H1 (cell line): ENCODE measurements around the gene CASQ2.

Source experiments
- CEBPB ChIP-seq: IDR thresholded peaks from 2 replicates; pipeline ENCODE4 v1.6.1; 2012; ENCODE audit warnings: low read depth, low read length
- CHD2 ChIP-seq: IDR thresholded peaks from 2 replicates; pipeline ENCODE4 v1.6.1; 2012; ENCODE audit warnings: low read length, improper control_type of control experiment
- EZH2 ChIP-seq: fragments of 200-600 bp; sonication (generic); IDR thresholded peaks from 2 replicates; pipeline ENCODE4 v1.7.1; 2012; ENCODE audit warnings: low read depth, mild to moderate bottlenecking, moderate library complexity, low read length, inconsistent platforms; ENCODE audit not compliant: severe bottlenecking
- KDM1A ChIP-seq: fragments of 200-600, 300-600 bp; sonication (generic); IDR thresholded peaks from 2 replicates; pipeline ENCODE4 v1.7.1; 2016; ENCODE audit warnings: mild to moderate bottlenecking, low read length, borderline replicate concordance
- NRF1 ChIP-seq: IDR thresholded peaks from 2 replicates; pipeline ENCODE4 v1.6.1; 2011; ENCODE audit warnings: mild to moderate bottlenecking, low read depth, low read length, improper control_type of control experiment
- POLR2A ChIP-seq, 2 experiments: IDR thresholded peaks; 1 replicate in 1 of 2; 2 replicates in 1 of 2; pipeline ENCODE4 v1.6.1; 2011; ENCODE audit warnings: low read depth in 2 of 2, low read length in 2 of 2, mild to moderate bottlenecking in 2 of 2; ENCODE audit errors: control extremely low read depth in 1 of 2
- POLR2AphosphoS5 ChIP-seq: IDR thresholded peaks from 2 replicates; pipeline ENCODE4 v1.6.1; 2011; ENCODE audit warnings: low read depth, low read length
- POU5F1 ChIP-seq: IDR thresholded peaks from 2 replicates; pipeline ENCODE4 v1.6.1; 2011; ENCODE audit warnings: low read depth, mild to moderate bottlenecking, low read length, moderate library complexity
- RFX5 ChIP-seq: IDR thresholded peaks from 2 replicates; pipeline ENCODE4 v1.6.1; 2011; ENCODE audit warnings: low read depth, low read length, improper control_type of control experiment, borderline replicate concordance
- SIN3A ChIP-seq, 2 experiments: IDR thresholded peaks in 1 of 2; conservative IDR thresholded peaks in 1 of 2; 2 replicates each; pipeline ENCODE4 v1.6.1; 2011 to 2012; ENCODE audit warnings: low read length in 2 of 2, improper control_type of control experiment in 1 of 2, low read depth in 1 of 2, mild to moderate bottlenecking in 1 of 2
- SP1 ChIP-seq: IDR thresholded peaks from 2 replicates; pipeline ENCODE4 v1.6.1; 2011; ENCODE audit warnings: low read depth, low read length
- ZNF274 ChIP-seq: IDR thresholded peaks from 2 replicates; pipeline ENCODE4 v1.7.0; 2012; ENCODE audit warnings: low read length, borderline replicate concordance; ENCODE audit errors: extremely low read depth
- TF ChIP-seq, protein P1 (sequence below), 3 experiments: IDR thresholded peaks; 1 replicate in 2 of 3; 2 replicates in 1 of 3; pipeline versions ENCODE4 v1.5.1 to v1.6.1; 2011; ENCODE audit warnings: low read length in 3 of 3, mild to moderate bottlenecking in 3 of 3, inconsistent platforms in 2 of 3, low read depth in 1 of 3, moderate library complexity in 1 of 3; ENCODE audit not compliant: insufficient read depth in 1 of 3; ENCODE audit errors: control extremely low read depth in 1 of 3

DNA sequence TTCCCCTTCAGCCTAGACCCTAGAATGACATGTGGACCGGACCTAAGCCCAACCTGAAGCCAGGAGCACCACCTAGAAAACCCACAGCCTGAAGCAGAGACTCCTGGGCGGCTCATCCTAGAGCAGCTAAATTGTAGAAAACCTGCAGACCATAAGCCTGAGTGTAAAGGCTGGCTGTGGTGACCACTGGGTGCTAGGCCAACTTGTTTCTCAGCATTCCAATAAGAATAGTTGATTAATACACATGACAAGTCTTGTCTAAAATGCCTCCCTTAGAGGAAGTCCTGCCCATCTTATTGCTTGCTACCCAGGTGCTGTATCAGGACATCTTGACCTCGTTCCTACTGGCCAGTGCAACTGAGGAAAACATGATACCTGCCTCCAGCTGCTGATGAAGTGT lies 23.3 kb upstream of the CASQ2 start:
- TF ChIP-seq POLR2A (IDR thresholded peaks at IDR 0.05; ENCODE audit: control extremely low read depth in 1 of 2, low read depth in 2 of 2, low read length in 2 of 2) (no peak), POU5F1 (no peak), RFX5 (no peak), EZH2 (no peak), SP1 (no peak), KDM1A (no peak), NRF1 (no peak), ZNF274 (no peak), POLR2AphosphoS5 (no peak), CHD2 (no peak), CEBPB (no peak), SIN3A (conservative IDR thresholded peaks at IDR 0.05 in 1 of 2, IDR thresholded peaks at IDR 0.05 in 1 of 2; ENCODE audit: low read depth in 1 of 2, low read length in 2 of 2) (no peak)
- TF ChIP-seq, protein P1, sequence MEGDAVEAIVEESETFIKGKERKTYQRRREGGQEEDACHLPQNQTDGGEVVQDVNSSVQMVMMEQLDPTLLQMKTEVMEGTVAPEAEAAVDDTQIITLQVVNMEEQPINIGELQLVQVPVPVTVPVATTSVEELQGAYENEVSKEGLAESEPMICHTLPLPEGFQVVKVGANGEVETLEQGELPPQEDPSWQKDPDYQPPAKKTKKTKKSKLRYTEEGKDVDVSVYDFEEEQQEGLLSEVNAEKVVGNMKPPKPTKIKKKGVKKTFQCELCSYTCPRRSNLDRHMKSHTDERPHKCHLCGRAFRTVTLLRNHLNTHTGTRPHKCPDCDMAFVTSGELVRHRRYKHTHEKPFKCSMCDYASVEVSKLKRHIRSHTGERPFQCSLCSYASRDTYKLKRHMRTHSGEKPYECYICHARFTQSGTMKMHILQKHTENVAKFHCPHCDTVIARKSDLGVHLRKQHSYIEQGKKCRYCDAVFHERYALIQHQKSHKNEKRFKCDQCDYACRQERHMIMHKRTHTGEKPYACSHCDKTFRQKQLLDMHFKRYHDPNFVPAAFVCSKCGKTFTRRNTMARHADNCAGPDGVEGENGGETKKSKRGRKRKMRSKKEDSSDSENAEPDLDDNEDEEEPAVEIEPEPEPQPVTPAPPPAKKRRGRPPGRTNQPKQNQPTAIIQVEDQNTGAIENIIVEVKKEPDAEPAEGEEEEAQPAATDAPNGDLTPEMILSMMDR (IDR thresholded peaks at IDR 0.05; ENCODE audit: control extremely low read depth in 1 of 3, insufficient read depth in 1 of 3, low read depth in 1 of 3, low read length in 3 of 3) = no peak
